OCI-LY1 (cell line): Measurements from ENCODE around the gene BSG.
"Not testable (repeated sequence)": the region's sequence is repeated elsewhere in the genome, so short reads cannot be mapped to it uniquely, and the experiment has no call there.

Experiments used
- H2AFZ ChIP-seq: fragments of 200-600 bp; sonication (generic), shearing (Covaris generic); 2 replicates; pipeline ENCODE4 v1.6.0; 2014; ENCODE audit warnings: antibody characterized with exemption, mild to moderate bottlenecking, low read length
- H3F3A ChIP-seq: fragments of 200-600 bp; sonication (generic), shearing (Covaris generic); 2 replicates; pipeline ENCODE4 v1.6.0; 2014; ENCODE audit warnings: mild to moderate bottlenecking, antibody characterized with exemption, low read length, moderate library complexity; ENCODE audit not compliant: insufficient read depth
- H3K27ac ChIP-seq: fragments of 200-600 bp; sonication (generic); 2 replicates; pipeline ENCODE4 v1.5.1; 2014; ENCODE audit warnings: low read length, mixed run types, mild to moderate bottlenecking, low read depth; ENCODE audit not compliant: poor library complexity, severe bottlenecking
- H3K27me3 ChIP-seq: fragments of 200-600 bp; sonication (generic); 2 replicates; pipeline ENCODE4 v1.6.0; 2014; ENCODE audit warnings: antibody characterized with exemption, mild to moderate bottlenecking, low read length, moderate library complexity; ENCODE audit not compliant: insufficient read depth
- H3K36me3 ChIP-seq: fragments of 200-600 bp; sonication (generic); 2 replicates; pipeline ENCODE4 v1.6.1; 2014; ENCODE audit warnings: mild to moderate bottlenecking, antibody characterized with exemption, low read length, moderate library complexity, mixed read lengths; ENCODE audit not compliant: insufficient read depth
- H3K4me1 ChIP-seq: fragments of 200-600 bp; sonication (generic); 2 replicates; pipeline ENCODE4 v1.5.1; 2014; ENCODE audit warnings: mild to moderate bottlenecking, low read length, moderate library complexity; ENCODE audit not compliant: insufficient read depth, severe bottlenecking
- H3K4me2 ChIP-seq: fragments of 200-600 bp; sonication (generic), shearing (Covaris generic); 2 replicates; pipeline ENCODE4 v1.6.1; 2014; ENCODE audit warnings: low read length
- H3K4me3 ChIP-seq: fragments of 200-600 bp; sonication (generic); 2 replicates; pipeline ENCODE4 v1.5.1; 2014; ENCODE audit warnings: low read length, low read depth, mild to moderate bottlenecking, mixed read lengths; ENCODE audit not compliant: poor library complexity, severe bottlenecking
- H3K79me2 ChIP-seq: fragments of 200-600 bp; shearing (Covaris generic); 2 replicates; pipeline ENCODE4 v1.6.1; 2016; ENCODE audit warnings: mixed run types, low read length, mixed read lengths; ENCODE audit not compliant: insufficient read depth
- H3K9ac ChIP-seq: fragments of 200-600 bp; sonication (generic), shearing (Covaris generic); 2 replicates; pipeline ENCODE4 v1.6.1; 2014; ENCODE audit warnings: mild to moderate bottlenecking, low read length, mixed read lengths
- H3K9me2 ChIP-seq: fragments of 200-600 bp; sonication (generic), shearing (Covaris generic); 2 replicates; pipeline ENCODE4 v1.6.1; 2014; ENCODE audit warnings: low read depth, mild to moderate bottlenecking, low read length, mixed read lengths
- H3K9me3 ChIP-seq: fragments of 200-600 bp; shearing (Covaris generic); 2 replicates; pipeline ENCODE4 v1.6.1; 2014; ENCODE audit warnings: low read length, mixed read lengths
- H4K20me1 ChIP-seq: fragments of 200-600 bp; sonication (generic), shearing (Covaris generic); 2 replicates; pipeline ENCODE4 v1.6.0; 2016; ENCODE audit warnings: mild to moderate bottlenecking, low read length; ENCODE audit not compliant: insufficient read depth
- CTCF ChIP-seq: fragments of 200-600 bp; sonication (generic), shearing (Covaris generic); IDR thresholded peaks from 2 replicates; pipeline ENCODE4 v1.5.1; 2017; ENCODE audit warnings: mild to moderate bottlenecking, antibody characterized with exemption, low read length, moderate library complexity, mixed read lengths
- EZH2 ChIP-seq: fragments of 200-600 bp; sonication (generic), shearing (Covaris generic); IDR thresholded peaks from 2 replicates; pipeline ENCODE4 v1.8.0; 2017; ENCODE audit warnings: borderline replicate concordance, mixed run types, mild to moderate bottlenecking, antibody characterized with exemption, low read length, moderate library complexity, mixed read lengths

Gene BSG

GRCh38 chr19:618674-619285 is 46.4 kb downstream of the BSG start:
- Histone ChIP-seq H3K9me2 (no peaks in the 10 kb centered on the region), H2AFZ (no peak overlapping the region), H3K79me2 (no peaks in the 10 kb centered on the region), H3K27ac (no peak overlapping the region), H4K20me1 (no peaks in the 10 kb centered on the region), H3K27me3 (no peaks in the 10 kb centered on the region), H3K4me1 (peaks cover 5% of the 10 kb centered on the region), H3K9me3 (no peaks in the 10 kb centered on the region), H3K4me3 (no peak overlapping the region), H3F3A (0 out of 2 replicates have a peak, but pooled peaks cover 4% of the 10 kb centered on the region), H3K36me3 (peaks cover 74% of the 10 kb centered on the region), H3K4me2 (no peak overlapping the region), H3K9ac (no peak overlapping the region)
- TF ChIP-seq CTCF (no peak), EZH2 (no peak)

- peaks cover 5% of the 10 kb centered on the region for H3K4me1 ChIP-seq
- H3K27ac ChIP-seq, result no peak overlapping the region
- H3K9ac ChIP-seq, result no peak overlapping the region
- no peak overlapping the region for H3K4me3 ChIP-seq
- H3K27me3 ChIP-seq, result no peaks in the 10 kb centered on the region
- TF ChIP-seq CTCF, result no peak
- no peak for TF ChIP-seq EZH2
- peaks cover 76% of the 10 kb centered on the region for H3K36me3 ChIP-seq
- H3K4me2 ChIP-seq, result no peak overlapping the region
- H2AFZ ChIP-seq, result no peak overlapping the region
- 0 out of 2 replicates have a peak, but pooled peaks cover 4% of the 10 kb centered on the region for H3F3A ChIP-seq
- H3K9me3 ChIP-seq, result no peaks in the 10 kb centered on the region
- H3K79me2 ChIP-seq, result no peaks in the 10 kb centered on the region
- no peaks in the 10 kb centered on the region for H4K20me1 ChIP-seq
- no peaks in the 10 kb centered on the region for H3K9me2 ChIP-seq
These were observed 47.0 kb downstream of the BSG start for GRCh38 chr19:619286-620002.

GRCh38 chr19:620166-620862 is 47.9 kb downstream of the BSG start:
- 0 out of 2 replicates have a peak, but pooled peaks cover 4% of the 10 kb centered on the region for H3F3A ChIP-seq
- no peak overlapping the region for H3K4me2 ChIP-seq
- H3K9me2 ChIP-seq, result no peaks in the 10 kb centered on the region
- H3K9ac ChIP-seq, result no peak overlapping the region
- peaks cover 80% of the 10 kb centered on the region for H3K36me3 ChIP-seq
- no peaks in the 10 kb centered on the region for H3K27me3 ChIP-seq
- H3K27ac ChIP-seq, result no peak overlapping the region
- no peaks in the 10 kb centered on the region for H3K79me2 ChIP-seq
- TF ChIP-seq CTCF (no peak), EZH2 (no peak)
- no peak overlapping the region for H2AFZ ChIP-seq
- no peak overlapping the region for H3K4me3 ChIP-seq
- no peaks in the 10 kb centered on the region for H3K9me3 ChIP-seq
- H3K4me1 ChIP-seq, result peaks cover 5% of the 10 kb centered on the region
- no peaks in the 10 kb centered on the region for H4K20me1 ChIP-seq

- not testable (repeated sequence) for H3K79me2 ChIP-seq, H3F3A ChIP-seq, H3K27ac ChIP-seq, H4K20me1 ChIP-seq, H3K9me2 ChIP-seq, H2AFZ ChIP-seq, H3K4me2 ChIP-seq, H3K9ac ChIP-seq, H3K4me1 ChIP-seq, H3K4me3 ChIP-seq, H3K27me3 ChIP-seq, H3K9me3 ChIP-seq
- H3K36me3 ChIP-seq, result peaks cover 82% of the 10 kb centered on the region
These were observed 48.8 kb downstream of the BSG start for GRCh38 chr19:621191-621590.
